CD4-positive, alpha-beta T cell treated with Interleukin-6 at 100 ng/mL for 8 hours (primary cell): ENCODE data around the gene TLR2.

Experiments used
- DNase-seq: peaks from one replicate; pipeline ENCODE4 v3.0.0-alpha.2; 2020; ENCODE audit warnings: mixed read lengths, low spot score

Gene TLR2

GRCh38 chr4:153684182-153684970 lies at the start of gene TLR2:
TSS of gene TLR2 (plus strand) at chr4:153684280. CDS start at chr4:153702908, 18,628 bp downstream.
- DNase-seq, result peak; percentile 50

GRCh38 chr4:153634738-153635353 lies 49.2 kb upstream of the TLR2 start:
- peak; percentile 21 for DNase-seq

- DNase-seq, result no peak
Measured at GRCh38 chr4:153635846-153636245, 48.2 kb upstream of the TLR2 start.

- DNase-seq, result no peak
Measured at GRCh38 chr4:153637201-153637600, 46.9 kb upstream of the TLR2 start.

- no peak for DNase-seq
Measured at GRCh38 chr4:153638011-153638410, 46.1 kb upstream of the TLR2 start.

GRCh38 chr4:153638999-153639398 lies 45.1 kb upstream of the TLR2 start:
- no peak for DNase-seq

GRCh38 chr4:153639833-153640802 lies 44.0 kb upstream of the TLR2 start:
- DNase-seq, result no peak

GRCh38 chr4:153641532-153641931 lies 42.5 kb upstream of the TLR2 start:
- DNase-seq, result no peak

GRCh38 chr4:153643406-153644383 lies 40.4 kb upstream of the TLR2 start:
- DNase-seq, result peak; percentile 55

- no peak for DNase-seq
Measured at GRCh38 chr4:153645183-153645582, 38.9 kb upstream of the TLR2 start.

- no peak for DNase-seq
Measured at GRCh38 chr4:153646261-153646660, 37.8 kb upstream of the TLR2 start.

GRCh38 chr4:153646978-153647377 lies 37.1 kb upstream of the TLR2 start:
- DNase-seq, result no peak

- no peak for DNase-seq
Measured at GRCh38 chr4:153647975-153648374, 36.1 kb upstream of the TLR2 start.

- no peak for DNase-seq
Measured at GRCh38 chr4:153649572-153649991, 34.5 kb upstream of the TLR2 start.

- DNase-seq, result no peak
Measured at GRCh38 chr4:153651116-153651515, 33.0 kb upstream of the TLR2 start.

- DNase-seq, result peak; percentile 65
Measured at GRCh38 chr4:153651587-153651986, 32.5 kb upstream of the TLR2 start.

GRCh38 chr4:153652051-153652784 lies 31.9 kb upstream of the TLR2 start:
- DNase-seq, result no peak

GRCh38 chr4:153655002-153655541 lies 29.0 kb upstream of the TLR2 start:
- DNase-seq, result no peak

GRCh38 chr4:153655928-153656327 lies 28.2 kb upstream of the TLR2 start:
- no peak for DNase-seq

GRCh38 chr4:153661215-153661822 lies 22.8 kb upstream of the TLR2 start:
- no peak for DNase-seq
